Measurements from ENCODE around the gene RREB1. TPM values are rescaled to one million over a fixed set of nuclear protein-coding genes. Genes with fewer than 3 reads are reported as not detected.

The RREB1 gene
- total RNA-seq, 2 donors from 2014 or later: 20.6 to 27.5 TPM

- Mint-ChIP-seq H3K9me3 (no peaks in the 10 kb centered on the region), H3K4me1 (ENCODE audit: low read depth in 2 of 2) (peaks cover 5 to 9% of the 10 kb centered on the region in 2 donors), H3K36me3 (no peaks in the 10 kb centered on the region), H3K27ac (no peak overlapping the region), H3K27me3 (peaks cover 3 to 6% of the 10 kb centered on the region in 2 donors), H3K4me3 (no peak overlapping the region)
- ATAC-seq: no peak
- no peak for DNase-seq (ENCODE audit: low spot score)
Observed at GRCh38 chr6:7080311-7080710, 27.4 kb upstream of the RREB1 start.

- H3K27ac Mint-ChIP-seq: peak overlapping the region; percentile 51 to 89
- peaks cover 22 to 24% of the 10 kb centered on the region in 2 donors for H3K4me1 Mint-ChIP-seq (ENCODE audit: low read depth in 2 of 2)
- peaks cover 0 to 6% of the 10 kb centered on the region in 2 donors for H3K27me3 Mint-ChIP-seq
- no peak overlapping the region for H3K4me3 Mint-ChIP-seq
- ATAC-seq (peak in 1 of 2 donors; percentile 37), DNase-seq (ENCODE audit: low spot score) (no peak)
- no peaks in the 10 kb centered on the region for H3K36me3 Mint-ChIP-seq
- H3K9me3 Mint-ChIP-seq: no peaks in the 10 kb centered on the region
Observed at GRCh38 chr6:7085911-7086310, 21.9 kb upstream of the RREB1 start.

GRCh38 chr6:7086488-7086887 lies 21.3 kb upstream of the RREB1 start:
- Mint-ChIP-seq H3K27ac (peak overlapping the region; percentile 51 to 89), H3K4me3 (peak overlapping the region; percentile 87), H3K36me3 (no peaks in the 10 kb centered on the region), H3K9me3 (no peaks in the 10 kb centered on the region), H3K4me1 (ENCODE audit: low read depth in 2 of 2) (peaks cover 22 to 24% of the 10 kb centered on the region in 2 donors), H3K27me3 (peaks cover 0 to 6% of the 10 kb centered on the region in 2 donors)
- ATAC-seq (peak; percentile 78 to 85), DNase-seq (ENCODE audit: low spot score) (no peak)

- Mint-ChIP-seq H3K4me3 (peak overlapping the region; percentile 87), H3K9me3 (no peaks in the 10 kb centered on the region), H3K27me3 (peaks cover 0 to 6% of the 10 kb centered on the region in 2 donors), H3K36me3 (no peaks in the 10 kb centered on the region), H3K27ac (peak overlapping the region; percentile 51 to 89), H3K4me1 (ENCODE audit: low read depth in 2 of 2) (peaks cover 22 to 24% of the 10 kb centered on the region in 2 donors)
- DNase-seq (ENCODE audit: low spot score) (no peak), ATAC-seq (no peak)
Observed at GRCh38 chr6:7087066-7087465, 20.7 kb upstream of the RREB1 start.

- Mint-ChIP-seq H3K27ac (peak overlapping the region; percentile 51 to 89), H3K4me3 (peak overlapping the region; percentile 87), H3K9me3 (no peaks in the 10 kb centered on the region), H3K27me3 (peaks cover 0 to 6% of the 10 kb centered on the region in 2 donors), H3K4me1 (ENCODE audit: low read depth in 2 of 2) (peaks cover 22 to 24% of the 10 kb centered on the region in 2 donors), H3K36me3 (no peaks in the 10 kb centered on the region)
- DNase-seq (ENCODE audit: low spot score): no peak
- ATAC-seq: peak; percentile 62 to 78
Observed at GRCh38 chr6:7087491-7087979, 20.2 kb upstream of the RREB1 start.

- H3K36me3 Mint-ChIP-seq: no peaks in the 10 kb centered on the region
- H3K9me3 Mint-ChIP-seq: no peaks in the 10 kb centered on the region
- H3K4me3 Mint-ChIP-seq: peak overlapping the region; percentile 87
- ATAC-seq (no peak), DNase-seq (ENCODE audit: low spot score) (no peak)
- H3K4me1 Mint-ChIP-seq (ENCODE audit: low read depth in 2 of 2): peaks cover 22 to 24% of the 10 kb centered on the region in 2 donors
- H3K27me3 Mint-ChIP-seq: peaks cover 0 to 6% of the 10 kb centered on the region in 2 donors
- H3K27ac Mint-ChIP-seq: peak overlapping the region in 1 of 2 donors; percentile 89
Observed at GRCh38 chr6:7088076-7088742, 19.6 kb upstream of the RREB1 start.

GRCh38 chr6:7098993-7099392 lies 8.8 kb upstream of the RREB1 start:
- Mint-ChIP-seq H3K36me3 (no peaks in the 10 kb centered on the region), H3K27me3 (peaks cover 0 to 3% of the 10 kb centered on the region in 2 donors), H3K27ac (no peak overlapping the region), H3K4me1 (ENCODE audit: low read depth in 2 of 2) (peaks cover 3 to 7% of the 10 kb centered on the region in 2 donors), H3K4me3 (no peak overlapping the region), H3K9me3 (no peaks in the 10 kb centered on the region)
- DNase-seq (ENCODE audit: low spot score): no peak
- ATAC-seq: no peak

GRCh38 chr6:7100072-7100752 lies 7.5 kb upstream of the RREB1 start:
- ATAC-seq: no peak
- H3K36me3 Mint-ChIP-seq: no peaks in the 10 kb centered on the region

GRCh38 chr6:7100753-7101081 lies 7.0 kb upstream of the RREB1 start:
- peaks cover 3 to 7% of the 10 kb centered on the region in 2 donors for H3K4me1 Mint-ChIP-seq (ENCODE audit: low read depth in 2 of 2)
- H3K27ac Mint-ChIP-seq: no peak overlapping the region
- DNase-seq (ENCODE audit: low spot score): no peak
- no peak for ATAC-seq
- no peak overlapping the region for H3K4me3 Mint-ChIP-seq
- no peaks in the 10 kb centered on the region for H3K9me3 Mint-ChIP-seq
- peaks cover 0 to 3% of the 10 kb centered on the region in 2 donors for H3K27me3 Mint-ChIP-seq
- H3K36me3 Mint-ChIP-seq: no peaks in the 10 kb centered on the region

More at GRCh38 chr6:7100072-7100752, 7.5 kb upstream of the RREB1 start:
- H3K4me3 Mint-ChIP-seq: no peak overlapping the region
- H3K27ac Mint-ChIP-seq: peak overlapping the region in 1 of 2 donors; percentile 3
- H3K9me3 Mint-ChIP-seq: no peaks in the 10 kb centered on the region
- DNase-seq (ENCODE audit: low spot score): no peak
- H3K27me3 Mint-ChIP-seq: peaks cover 0 to 3% of the 10 kb centered on the region in 2 donors
- H3K4me1 Mint-ChIP-seq (ENCODE audit: low read depth in 2 of 2): peaks cover 3 to 7% of the 10 kb centered on the region in 2 donors

GRCh38 chr6:7101290-7101689 lies 6.5 kb upstream of the RREB1 start:
- Mint-ChIP-seq H3K27me3 (peaks cover 0 to 3% of the 10 kb centered on the region in 2 donors), H3K36me3 (no peaks in the 10 kb centered on the region), H3K27ac (no peak overlapping the region), H3K4me3 (no peak overlapping the region), H3K4me1 (ENCODE audit: low read depth in 2 of 2) (peaks cover 5 to 7% of the 10 kb centered on the region in 2 donors), H3K9me3 (no peaks in the 10 kb centered on the region)
- ATAC-seq (no peak), DNase-seq (ENCODE audit: low spot score) (no peak)

GRCh38 chr6:7104752-7105151 lies 3.0 kb upstream of the RREB1 start:
- H3K4me3 Mint-ChIP-seq: no peak overlapping the region
- no peaks in the 10 kb centered on the region for H3K27me3 Mint-ChIP-seq
- DNase-seq (ENCODE audit: low spot score) (no peak), ATAC-seq (no peak)
- H3K9me3 Mint-ChIP-seq: no peaks in the 10 kb centered on the region
- H3K36me3 Mint-ChIP-seq: no peaks in the 10 kb centered on the region
- H3K4me1 Mint-ChIP-seq (ENCODE audit: low read depth in 2 of 2): peaks cover 13 to 16% of the 10 kb centered on the region in 2 donors
- no peak overlapping the region for H3K27ac Mint-ChIP-seq

- DNase-seq (ENCODE audit: low spot score): no peak
- Mint-ChIP-seq H3K27me3 (no peaks in the 10 kb centered on the region), H3K4me3 (peak overlapping the region; percentile 84), H3K36me3 (no peaks in the 10 kb centered on the region), H3K4me1 (ENCODE audit: low read depth in 2 of 2) (peaks cover 23% of the 10 kb centered on the region in 2 donors), H3K27ac (peak overlapping the region; percentile 81 to 96), H3K9me3 (no peaks in the 10 kb centered on the region)
- ATAC-seq: no peak
Observed at GRCh38 chr6:7106215-7106751, 1.5 kb upstream of the RREB1 start.

- Mint-ChIP-seq H3K27ac (peak overlapping the region; percentile 81 to 96), H3K36me3 (no peaks in the 10 kb centered on the region), H3K4me3 (peak overlapping the region; percentile 90), H3K9me3 (no peaks in the 10 kb centered on the region), H3K4me1 (ENCODE audit: low read depth in 2 of 2) (peaks cover 27% of the 10 kb centered on the region in 2 donors), H3K27me3 (no peaks in the 10 kb centered on the region)
- DNase-seq (ENCODE audit: low spot score) (peak; percentile 74), ATAC-seq (peak; percentile 60 to 65)
Observed at GRCh38 chr6:7106752-7107577, 796 bp upstream of the RREB1 start.

Data from natural killer cell treated with Interleukin-12 subunit alpha and Interleukin-12 subunit beta and Interleukin-15 and Interleukin-18, amount 100 ng/mL, for 72 hours (primary cell).